NCI-H82 treated with DMSO at 0.1 percent for 48 hours (cell line): Measurements from ENCODE around the gene CACNA1B.
"Not testable (repeated sequence)": the region's sequence is repeated elsewhere in the genome, so short reads cannot be mapped to it uniquely, and the experiment has no call there.

Experiments
- DNase-seq: peaks from one replicate; lab custom pipeline; 2025; ENCODE audit not compliant: unreplicated experiment; lab: John Stamatoyannopoulos, UW

The CACNA1B gene

GRCh38 chr9:137877506-137878122 lies at the start of gene CACNA1B:
TSS of gene CACNA1B (plus strand) at chr9:137877782. CDS start at chr9:137877934, 152 bp downstream.
- not testable (repeated sequence) for DNase-seq

- DNase-seq: no peak
Measured at GRCh38 chr9:137827908-137828526, 49.6 kb upstream of the CACNA1B start.

- no peak for DNase-seq
Measured at GRCh38 chr9:137828527-137829259, 48.9 kb upstream of the CACNA1B start.

- DNase-seq: no peak
Measured at GRCh38 chr9:137829260-137829996, 48.2 kb upstream of the CACNA1B start.

- no peak for DNase-seq
Measured at GRCh38 chr9:137832191-137832700, 45.3 kb upstream of the CACNA1B start.

GRCh38 chr9:137832830-137833590 lies 44.6 kb upstream of the CACNA1B start:
- DNase-seq: no peak

- DNase-seq: no peak
Measured at GRCh38 chr9:137833721-137834613, 43.6 kb upstream of the CACNA1B start.

GRCh38 chr9:137834846-137835546 lies 42.6 kb upstream of the CACNA1B start:
- no peak for DNase-seq

- no peak for DNase-seq
Measured at GRCh38 chr9:137836151-137836830, 41.3 kb upstream of the CACNA1B start.

- no peak for DNase-seq
Measured at GRCh38 chr9:137836831-137837241, 40.7 kb upstream of the CACNA1B start.

- DNase-seq: no peak
Measured at GRCh38 chr9:137837345-137838278, 40.0 kb upstream of the CACNA1B start.

GRCh38 chr9:137838576-137838975 lies 39.0 kb upstream of the CACNA1B start:
- DNase-seq: no peak

- no peak for DNase-seq
Measured at GRCh38 chr9:137843355-137843754, 34.2 kb upstream of the CACNA1B start.

- no peak for DNase-seq
Measured at GRCh38 chr9:137851516-137852267, 25.9 kb upstream of the CACNA1B start.

GRCh38 chr9:137853392-137853995 lies 24.1 kb upstream of the CACNA1B start:
- DNase-seq: no peak

- no peak for DNase-seq
Measured at GRCh38 chr9:137860361-137860760, 17.2 kb upstream of the CACNA1B start.
